HL-60/S4 (cell line): ENCODE data around the gene TRPC5OS.

Source experiments
- in situ Hi-C: fragments of 300-500 bp; cut with MboI; formaldehyde crosslinking; loops from 2 replicates; pipeline ENCODE4 v1.14.3; 2022; ENCODE audit warnings: low sequenced_read_pairs

TRPC5OS gene

DNA sequence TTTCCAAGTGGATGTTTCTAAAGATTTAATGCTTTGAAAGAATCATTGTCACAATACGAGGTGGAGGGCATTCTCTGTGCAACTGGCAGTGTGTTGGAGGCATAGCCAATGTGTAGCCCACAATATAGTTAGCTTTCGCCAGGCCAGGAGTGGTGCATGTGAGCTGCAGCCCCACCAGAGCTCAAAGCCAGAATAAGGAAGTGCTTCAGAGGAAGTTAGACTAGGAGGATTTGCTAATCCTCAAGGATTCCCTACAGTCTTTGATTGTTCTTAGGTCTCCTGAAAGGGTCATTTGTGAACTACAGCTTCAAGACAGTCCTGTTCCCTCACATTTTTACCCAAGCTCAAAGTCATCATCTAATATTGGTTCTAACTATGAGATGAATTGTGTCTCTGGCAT lies 16.4 kb downstream of the TRPC5OS start:
- in situ Hi-C loops: no loop called here

DNA sequence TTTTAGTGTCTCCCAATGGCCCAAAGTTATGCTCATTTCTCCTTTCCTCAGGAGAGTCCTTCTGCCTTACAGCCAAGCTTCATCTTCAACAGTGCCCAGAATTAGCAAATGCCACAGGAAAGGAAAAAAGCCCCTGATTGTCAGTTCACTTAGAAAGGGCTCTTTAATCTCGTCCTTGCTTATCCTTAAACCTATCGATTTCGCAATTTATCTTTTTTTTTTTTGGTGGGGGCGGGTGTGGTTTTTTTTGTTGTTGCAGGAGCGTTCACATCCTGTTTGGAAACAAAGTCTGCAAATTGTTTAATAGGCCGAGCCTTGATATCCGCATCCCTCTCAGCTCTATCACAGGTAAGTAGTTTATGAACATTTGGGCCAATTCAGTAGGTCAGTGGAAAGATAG lies 20.2 kb downstream of the TRPC5OS start:
- in situ Hi-C loops: no loop called here

DNA sequence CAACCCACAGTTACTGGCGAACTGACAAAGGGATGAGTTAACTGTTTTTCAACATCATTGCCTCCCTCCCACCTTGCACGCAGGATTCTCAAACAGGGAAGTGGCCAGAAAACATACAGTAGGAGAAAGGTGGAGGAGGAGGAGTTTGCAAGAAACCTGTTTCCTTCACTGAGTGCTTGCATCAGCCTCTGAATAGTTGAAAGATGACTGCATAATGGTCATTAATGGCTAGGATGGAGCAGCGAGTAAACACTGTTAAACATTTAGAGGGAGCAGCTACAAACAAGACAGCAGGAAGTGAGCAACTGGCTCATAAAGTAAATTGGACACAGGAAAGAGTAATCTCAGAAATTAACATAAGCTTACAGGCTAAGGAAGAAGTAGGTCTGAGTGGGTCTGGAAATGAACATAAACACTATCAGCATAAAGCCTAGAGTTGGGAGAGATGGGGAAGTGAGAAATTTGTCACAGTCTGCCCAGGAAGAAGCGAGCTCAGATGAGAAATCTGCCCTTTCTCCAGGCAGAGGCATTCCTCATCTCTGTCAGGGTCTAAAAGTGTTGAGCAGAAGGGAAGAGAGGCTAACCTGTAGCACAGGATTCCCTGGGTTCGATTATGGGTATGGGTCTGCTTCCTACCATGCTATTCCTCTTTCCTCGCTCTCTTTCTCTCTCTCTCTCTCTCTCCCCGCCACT lies 38.6 kb downstream of the TRPC5OS start:
- in situ Hi-C loops: no loop called here

DNA sequence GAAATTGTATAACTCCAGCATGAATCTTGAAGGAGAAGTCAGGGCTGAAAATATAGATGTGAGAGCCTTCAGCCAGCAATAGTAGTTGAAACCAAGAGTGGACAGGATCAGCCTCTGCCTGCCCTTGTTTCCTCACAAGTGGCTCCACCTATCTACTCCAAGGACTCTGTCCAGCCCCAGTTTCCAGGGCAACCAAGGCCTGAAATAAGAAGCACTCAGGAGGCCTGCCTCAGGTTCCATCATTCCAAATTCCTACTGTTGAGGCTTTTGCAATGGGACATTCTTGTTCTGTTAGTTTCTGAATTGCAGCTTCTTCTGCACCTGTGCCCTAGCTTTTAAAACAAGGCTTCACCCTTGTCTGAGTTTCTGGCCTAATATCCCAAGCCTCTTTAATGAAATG lies 41.6 kb downstream of the TRPC5OS start:
- in situ Hi-C loops: no loop called here

DNA sequence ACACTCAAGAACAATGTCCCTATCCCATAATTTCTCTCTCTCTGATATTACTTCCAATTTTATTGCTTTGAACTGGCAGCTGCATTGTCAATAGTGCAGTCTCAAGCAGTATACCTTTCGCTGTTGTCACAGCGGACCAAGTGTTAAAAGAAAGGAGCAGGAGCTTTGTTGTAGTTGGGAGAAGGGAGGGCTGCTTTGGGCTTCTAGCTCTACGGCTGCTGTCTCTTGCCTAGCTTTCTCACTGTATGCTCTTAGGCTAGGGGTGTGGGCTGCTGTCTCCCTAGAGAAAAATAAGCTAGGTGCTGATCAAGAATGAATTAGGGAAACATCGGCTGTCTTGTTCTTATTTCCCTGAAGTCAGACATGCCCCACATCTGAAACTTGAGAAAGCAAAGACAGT lies 52.5 kb downstream of the TRPC5OS start:
- in situ Hi-C loops: no loop called here
